Activated naive CD8-positive, alpha-beta T cell treated with anti-CD3 and anti-CD28 coated beads, Interleukin-2, amount 50 U/mL, for 24 hours (primary cell): ENCODE data around the gene COL1A1.

Experiments used
- ATAC-seq: fragments of 150-1000 bp; cut with Tn5 transposase; one replicate; pipeline ENCODE4 v1.10.0; 2021
- DNase-seq: peaks from one replicate; pipeline ENCODE4 v3.0.0; 2021
- H3K27ac Mint-ChIP-seq: one replicate; pipeline ENCODE4 v1.8.0; 2021; ENCODE audit warnings: mild to moderate bottlenecking, mixed read lengths
- H3K27me3 Mint-ChIP-seq: one replicate; pipeline ENCODE4 v1.8.0; 2021; ENCODE audit warnings: mixed read lengths
- H3K36me3 Mint-ChIP-seq: one replicate; pipeline ENCODE4 v1.8.0; 2021; ENCODE audit warnings: low read depth, mixed read lengths
- H3K4me1 Mint-ChIP-seq: one replicate; pipeline ENCODE4 v1.8.0; 2021; ENCODE audit warnings: mixed read lengths
- H3K4me3 Mint-ChIP-seq: one replicate; pipeline ENCODE4 v1.8.0; 2021; ENCODE audit warnings: mild to moderate bottlenecking, moderate library complexity, mixed read lengths
- H3K9me3 Mint-ChIP-seq: one replicate; pipeline ENCODE4 v1.8.0; 2021; ENCODE audit warnings: mixed read lengths

Gene COL1A1

GRCh38 chr17:50209133-50209471 is 7.7 kb upstream of the COL1A1 start:
- DNase-seq (no peak), ATAC-seq (no peak)
- Mint-ChIP-seq H3K27ac (no peak overlapping the region), H3K9me3 (no peaks in the 10 kb centered on the region), H3K4me1 (peaks cover 27% of the 10 kb centered on the region), H3K27me3 (peaks cover 49% of the 10 kb centered on the region), H3K36me3 (no peaks in the 10 kb centered on the region), H3K4me3 (no peak overlapping the region)

DNA sequence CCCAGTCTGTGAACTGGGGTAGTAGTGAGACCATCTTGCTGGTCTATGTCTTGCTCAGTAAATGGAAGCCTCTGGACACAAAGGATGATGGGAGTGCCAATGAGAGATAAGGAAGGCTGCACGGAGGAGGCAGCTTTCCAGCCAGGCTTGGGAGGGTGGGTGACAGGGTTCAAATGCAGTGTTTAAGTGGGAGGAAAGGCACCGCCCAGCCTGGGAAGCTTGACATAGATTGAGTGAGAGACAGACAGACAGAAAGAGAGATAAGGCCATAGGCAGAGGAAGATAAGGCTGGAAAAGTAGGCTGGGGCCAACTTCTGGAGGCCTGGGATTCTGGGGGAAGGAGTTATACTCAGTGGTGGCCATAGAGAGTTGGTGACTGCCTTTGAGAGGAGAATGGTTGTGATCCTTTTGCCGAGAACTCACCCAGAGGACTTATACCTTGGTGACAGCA is 7.2 kb upstream of the COL1A1 start:
- no peak overlapping the region for H3K4me3 Mint-ChIP-seq
- no peaks in the 10 kb centered on the region for H3K9me3 Mint-ChIP-seq
- no peak for ATAC-seq
- H3K27me3 Mint-ChIP-seq = peaks cover 54% of the 10 kb centered on the region
- peak overlapping the region; percentile 3 for H3K27ac Mint-ChIP-seq
- no peak for DNase-seq
- no peaks in the 10 kb centered on the region for H3K36me3 Mint-ChIP-seq
- peaks cover 27% of the 10 kb centered on the region for H3K4me1 Mint-ChIP-seq

DNA sequence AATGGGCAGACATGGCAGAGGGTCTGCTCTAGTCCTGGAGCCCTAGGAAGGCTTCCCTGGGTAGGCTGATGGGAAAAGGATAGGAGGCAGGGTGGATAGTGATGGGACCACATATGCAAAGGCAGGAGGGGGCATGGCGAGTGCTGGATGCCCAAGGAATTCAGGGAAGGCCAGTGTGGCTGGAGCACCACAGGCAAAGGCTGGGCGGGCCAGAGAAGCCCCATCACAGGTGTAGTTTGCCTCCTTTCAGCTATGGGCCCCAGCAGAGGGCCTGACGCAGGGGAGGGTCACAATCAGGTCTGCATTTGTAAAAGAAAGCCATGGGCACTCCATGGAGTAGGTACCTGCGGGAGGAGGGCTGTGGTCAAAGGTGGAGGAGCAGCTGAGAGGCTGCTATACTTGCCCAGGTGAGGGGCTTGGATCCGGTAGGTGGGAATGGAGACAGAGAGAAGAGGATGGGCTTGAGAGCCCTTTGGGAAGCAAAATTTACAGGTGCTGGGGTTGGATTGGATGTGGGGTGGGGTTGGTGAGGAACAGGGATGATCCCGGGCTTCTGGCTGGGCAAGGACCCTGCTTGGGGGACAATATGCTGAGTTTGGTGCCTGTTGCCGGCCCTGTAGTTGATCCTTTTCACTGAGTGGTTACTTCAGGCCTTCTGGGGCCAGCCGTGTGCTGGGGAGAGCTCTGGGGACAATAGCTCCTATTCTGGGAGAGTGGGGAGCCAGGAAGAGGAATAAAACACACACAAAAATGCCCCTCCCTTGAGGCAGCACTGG is 6.5 kb upstream of the COL1A1 start:
- Mint-ChIP-seq H3K27me3 (peaks cover 57% of the 10 kb centered on the region), H3K4me1 (peaks cover 22% of the 10 kb centered on the region), H3K27ac (no peak overlapping the region), H3K9me3 (no peaks in the 10 kb centered on the region), H3K36me3 (no peaks in the 10 kb centered on the region), H3K4me3 (no peak overlapping the region)
- DNase-seq (no peak), ATAC-seq (no peak)

GRCh38 chr17:50207315-50207714 is 5.9 kb upstream of the COL1A1 start:
- H3K9me3 Mint-ChIP-seq = no peaks in the 10 kb centered on the region
- H3K36me3 Mint-ChIP-seq = no peaks in the 10 kb centered on the region
- H3K4me3 Mint-ChIP-seq = no peak overlapping the region
- DNase-seq (no peak), ATAC-seq (no peak)
- H3K27ac Mint-ChIP-seq = no peak overlapping the region
- peaks cover 16% of the 10 kb centered on the region for H3K4me1 Mint-ChIP-seq
- H3K27me3 Mint-ChIP-seq = peaks cover 64% of the 10 kb centered on the region

DNA sequence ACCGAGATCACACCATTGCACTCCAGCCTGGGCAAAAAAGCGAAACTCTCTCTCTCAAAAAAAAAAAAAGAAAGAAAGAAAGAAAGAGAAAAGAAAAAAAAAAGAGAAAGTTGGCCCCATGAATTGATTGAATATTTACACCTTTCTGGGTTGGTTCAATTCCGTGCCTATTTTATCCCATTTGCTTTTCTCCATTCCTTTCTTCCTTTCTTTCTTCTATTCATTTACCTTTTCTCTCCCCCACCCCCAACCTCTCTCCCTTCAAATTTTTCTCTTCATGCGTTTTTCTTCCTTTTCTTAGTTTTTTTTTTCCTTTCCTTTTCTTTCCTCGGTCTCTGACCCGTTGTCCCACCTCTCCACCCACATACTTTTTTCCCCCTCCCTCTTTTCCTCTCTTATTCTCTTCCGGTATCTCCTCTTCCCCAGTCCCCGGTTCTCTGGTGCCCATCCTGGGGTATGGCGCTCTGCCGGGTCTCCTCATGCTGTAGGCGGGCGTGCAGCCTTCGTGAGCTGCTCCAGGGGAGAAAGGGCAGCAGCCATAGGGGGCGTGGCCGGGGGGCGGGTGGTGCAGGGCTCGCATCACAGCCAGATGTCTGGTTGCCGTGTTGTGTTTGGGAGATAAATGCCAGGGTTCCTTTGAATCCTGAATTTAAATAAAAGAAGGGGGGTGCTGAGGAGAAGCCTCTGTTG is 5.3 kb upstream of the COL1A1 start:
- no peak overlapping the region for H3K27ac Mint-ChIP-seq

GRCh38 chr17:50205963-50206505 is 4.6 kb upstream of the COL1A1 start:
- peaks cover 66% of the 10 kb centered on the region for H3K27me3 Mint-ChIP-seq

More for the DNA sequence above, 5.3 kb upstream of the COL1A1 start:
- H3K27me3 Mint-ChIP-seq = peaks cover 68% of the 10 kb centered on the region
- H3K4me3 Mint-ChIP-seq = no peak overlapping the region
- H3K9me3 Mint-ChIP-seq = no peaks in the 10 kb centered on the region
- no peak for ATAC-seq
- H3K36me3 Mint-ChIP-seq = no peaks in the 10 kb centered on the region
- peak; percentile 50 for DNase-seq
- H3K4me1 Mint-ChIP-seq = peaks cover 12% of the 10 kb centered on the region

DNA sequence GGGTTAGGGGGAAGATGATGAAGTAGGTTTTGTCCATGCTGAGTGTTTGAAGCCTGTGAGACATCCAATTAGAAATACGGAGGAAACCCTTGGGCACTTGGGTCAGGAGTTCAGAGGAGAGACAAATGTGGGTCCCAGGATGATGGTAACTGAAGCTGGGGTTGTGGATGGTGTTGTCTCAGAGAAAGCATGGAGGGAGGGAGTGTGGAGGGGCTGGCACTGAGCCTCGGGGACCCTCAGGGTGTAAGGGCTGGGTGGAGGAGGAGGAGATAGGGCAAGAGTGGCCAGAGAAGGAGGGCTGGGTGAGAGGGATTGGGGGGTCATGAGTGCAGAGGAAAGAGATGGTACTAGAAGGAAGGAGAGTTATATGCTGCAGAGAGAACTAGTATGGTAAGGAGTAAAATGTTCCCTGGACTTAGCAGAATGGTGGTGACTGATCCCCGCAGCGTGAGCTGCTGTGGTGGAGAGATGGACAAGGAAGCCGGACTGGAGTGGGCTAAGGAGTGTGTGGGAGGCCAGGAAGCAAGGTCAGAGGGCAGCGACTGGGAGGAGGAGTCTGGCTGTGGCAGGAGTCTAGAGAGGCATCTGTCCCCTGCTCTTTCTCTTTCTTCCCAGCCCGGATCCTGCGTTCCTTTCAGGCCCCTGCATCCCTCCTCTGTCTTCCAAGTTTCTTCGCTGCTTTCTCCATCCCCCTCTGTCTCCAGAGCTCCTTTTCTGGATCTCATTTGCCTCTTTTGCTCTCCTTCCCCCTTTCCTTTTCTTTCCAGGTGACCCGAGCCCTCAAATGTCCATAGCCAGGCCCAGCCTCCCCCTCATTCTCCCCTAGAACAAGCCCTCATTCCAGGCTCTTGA is 3.9 kb upstream of the COL1A1 start:
- peaks cover 13% of the 10 kb centered on the region for H3K4me1 Mint-ChIP-seq
- H3K27ac Mint-ChIP-seq = no peak overlapping the region
- no peaks in the 10 kb centered on the region for H3K36me3 Mint-ChIP-seq
- no peak for DNase-seq
- peaks cover 70% of the 10 kb centered on the region for H3K27me3 Mint-ChIP-seq
- ATAC-seq = no peak
- H3K9me3 Mint-ChIP-seq = no peaks in the 10 kb centered on the region
- no peak overlapping the region for H3K4me3 Mint-ChIP-seq

More at GRCh38 chr17:50205963-50206505, 4.6 kb upstream of the COL1A1 start:
- DNase-seq = no peak
- H3K9me3 Mint-ChIP-seq = no peaks in the 10 kb centered on the region
- H3K36me3 Mint-ChIP-seq = no peaks in the 10 kb centered on the region
- no peak overlapping the region for H3K27ac Mint-ChIP-seq
- no peak for ATAC-seq
- no peak overlapping the region for H3K4me3 Mint-ChIP-seq
- peaks cover 8% of the 10 kb centered on the region for H3K4me1 Mint-ChIP-seq

DNA sequence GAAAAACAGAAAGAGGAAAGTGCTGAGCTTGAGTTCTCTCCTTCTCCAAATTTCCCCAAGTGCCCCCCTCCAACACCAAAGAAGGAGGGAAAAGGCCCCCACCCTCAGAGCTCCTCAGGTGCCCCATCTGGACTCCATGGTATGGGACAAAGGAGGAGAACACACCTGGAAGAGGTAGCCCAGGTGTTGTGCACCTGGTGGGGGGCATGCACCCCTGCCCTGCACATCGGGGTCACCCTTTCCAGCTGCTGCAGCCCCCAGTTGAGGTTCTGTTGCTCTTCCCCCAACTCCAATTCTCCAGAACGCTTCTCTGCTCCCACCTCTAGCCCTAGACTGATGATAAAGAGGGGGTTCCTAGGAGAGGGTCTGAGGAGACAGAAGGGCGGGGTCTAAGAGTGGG is 3.0 kb upstream of the COL1A1 start:
- Mint-ChIP-seq H3K4me1 (peaks cover 15% of the 10 kb centered on the region), H3K27me3 (peaks cover 74% of the 10 kb centered on the region), H3K9me3 (no peaks in the 10 kb centered on the region), H3K36me3 (no peaks in the 10 kb centered on the region), H3K27ac (no peak overlapping the region), H3K4me3 (no peak overlapping the region)
- DNase-seq (no peak), ATAC-seq (no peak)

- ATAC-seq = no peak
- Mint-ChIP-seq H3K9me3 (no peaks in the 10 kb centered on the region), H3K4me1 (peaks cover 17% of the 10 kb centered on the region), H3K27me3 (peaks cover 72% of the 10 kb centered on the region), H3K27ac (no peak overlapping the region), H3K4me3 (no peak overlapping the region), H3K36me3 (no peaks in the 10 kb centered on the region)
- DNase-seq = no peak
Measured at GRCh38 chr17:50203604-50204345, 2.3 kb upstream of the COL1A1 start.

DNA sequence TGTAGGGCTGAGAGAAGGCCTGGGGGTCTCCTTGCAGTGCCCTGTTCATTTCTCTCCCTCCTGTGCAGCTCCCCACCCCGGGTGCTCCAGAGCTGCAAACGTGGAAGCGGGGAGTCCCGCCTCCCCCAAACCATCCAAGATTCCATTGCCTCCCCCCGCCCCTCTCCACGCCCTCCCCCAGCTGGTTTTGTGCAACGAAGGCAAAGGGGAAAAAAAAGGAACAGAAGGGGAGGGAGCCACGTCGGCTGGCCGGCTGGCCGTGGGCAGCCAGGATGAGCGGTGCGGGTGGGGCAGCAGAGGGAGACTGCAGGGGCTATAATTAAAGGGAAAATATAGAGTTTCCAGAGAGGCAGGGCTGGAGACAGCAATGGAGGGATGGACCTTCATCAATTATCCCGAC is 1.7 kb upstream of the COL1A1 start:
- Mint-ChIP-seq H3K27me3 (peaks cover 74% of the 10 kb centered on the region), H3K4me1 (peaks cover 23% of the 10 kb centered on the region), H3K9me3 (no peaks in the 10 kb centered on the region), H3K27ac (no peak overlapping the region), H3K4me3 (no peak overlapping the region), H3K36me3 (no peaks in the 10 kb centered on the region)
- no peak for DNase-seq
- no peak for ATAC-seq

DNA sequence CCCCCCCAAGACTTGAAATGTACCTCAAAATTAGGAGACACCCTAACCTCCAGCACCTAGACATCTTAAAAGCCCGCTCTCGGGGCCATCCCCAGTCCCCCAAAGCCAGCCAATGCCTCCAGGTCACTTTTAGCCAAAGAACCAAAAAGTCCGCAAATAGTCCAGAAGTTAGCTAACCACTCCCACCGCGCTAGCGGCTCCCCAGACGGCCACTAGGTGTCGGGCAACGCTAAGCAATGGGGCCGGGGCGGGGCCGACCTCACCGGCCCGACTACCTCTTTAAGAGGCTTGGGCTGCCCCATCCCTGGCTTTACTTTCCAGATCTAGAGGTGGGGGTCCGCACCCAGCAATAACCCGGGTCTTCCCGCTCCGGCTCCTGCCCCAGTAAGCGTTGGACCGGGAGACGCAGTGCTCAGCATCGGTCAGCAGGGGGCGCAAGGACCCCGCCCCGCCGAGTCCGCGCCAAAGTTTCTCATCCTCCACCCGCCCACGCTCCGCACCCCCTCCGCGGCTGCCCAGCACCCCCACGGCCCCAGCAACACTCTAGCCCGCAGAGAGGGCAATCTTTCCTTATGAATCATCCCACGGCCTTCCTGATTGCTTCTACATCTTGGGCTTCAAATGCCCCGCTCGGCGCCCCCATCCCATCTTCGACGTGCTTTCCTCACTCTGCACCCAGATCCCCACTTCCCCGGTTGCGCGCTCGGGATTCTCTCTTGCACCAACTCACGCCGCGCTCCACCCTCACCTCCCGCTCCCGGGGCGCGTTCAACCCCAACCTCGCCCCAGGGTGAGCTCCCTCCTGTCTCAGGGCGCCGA is 765 bp downstream of the COL1A1 start:
- H3K27me3 Mint-ChIP-seq = peaks cover 55% of the 10 kb centered on the region
- no peaks in the 10 kb centered on the region for H3K36me3 Mint-ChIP-seq
- H3K4me1 Mint-ChIP-seq = peaks cover 21% of the 10 kb centered on the region
- H3K4me3 Mint-ChIP-seq = peak overlapping the region; percentile 68
- no peak overlapping the region for H3K27ac Mint-ChIP-seq
- H3K9me3 Mint-ChIP-seq = no peaks in the 10 kb centered on the region
- peak; percentile 78 for ATAC-seq
- peak; percentile 83 for DNase-seq

- Mint-ChIP-seq H3K9me3 (no peaks in the 10 kb centered on the region), H3K36me3 (no peaks in the 10 kb centered on the region), H3K27me3 (peaks cover 49% of the 10 kb centered on the region), H3K4me3 (peak overlapping the region; percentile 68), H3K27ac (no peak overlapping the region), H3K4me1 (peaks cover 21% of the 10 kb centered on the region)
- ATAC-seq (peak; percentile 63), DNase-seq (peak; percentile 65)
Measured at GRCh38 chr17:50199803-50200456, 1.5 kb downstream of the COL1A1 start.
